ENCODE results near the gene RBM15. TPM values are rescaled to one million over a fixed set of nuclear protein-coding genes. Genes with fewer than 3 reads are reported as not detected.
A peak's percentile ranks its signal among the peaks of the same experiment; 100 is the strongest.

Gene RBM15
- total and polyA plus RNA-seq, 2 of the 13 experiments (the other 11 are each of a cell fraction or from before 2014, with no cell fraction given) = 13.5 to 36.4 TPM

GRCh38 chr1:110339407-110340206 is 430 bp downstream of the RBM15 start (continued):
- TF ChIP-seq, protein P1, sequence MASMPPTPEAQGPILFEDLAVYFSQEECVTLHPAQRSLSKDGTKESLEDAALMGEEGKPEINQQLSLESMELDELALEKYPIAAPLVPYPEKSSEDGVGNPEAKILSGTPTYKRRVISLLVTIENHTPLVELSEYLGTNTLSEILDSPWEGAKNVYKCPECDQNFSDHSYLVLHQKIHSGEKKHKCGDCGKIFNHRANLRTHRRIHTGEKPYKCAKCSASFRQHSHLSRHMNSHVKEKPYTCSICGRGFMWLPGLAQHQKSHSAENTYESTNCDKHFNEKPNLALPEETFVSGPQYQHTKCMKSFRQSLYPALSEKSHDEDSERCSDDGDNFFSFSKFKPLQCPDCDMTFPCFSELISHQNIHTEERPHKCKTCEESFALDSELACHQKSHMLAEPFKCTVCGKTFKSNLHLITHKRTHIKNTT (CRISPR knock-in tag; IDR thresholded peaks at IDR 0.05) = no peak
- TF ChIP-seq NFKB2 (CRISPR knock-in tag; IDR thresholded peaks at IDR 0.05; ENCODE audit: borderline replicate concordance) (no peak), ELK4 (CRISPR knock-in tag; IDR thresholded peaks at IDR 0.05; ENCODE audit: borderline replicate concordance) (no peak), STAT5B (CRISPR knock-in tag; IDR thresholded peaks at IDR 0.05) (no peak), GMEB2 (CRISPR knock-in tag; IDR thresholded peaks at IDR 0.05; ENCODE audit: low read depth) (no peak), MZF1 (CRISPR knock-in tag; IDR thresholded peaks at IDR 0.05; ENCODE audit: borderline replicate concordance) (no peak), FOXA3 (CRISPR knock-in tag; IDR thresholded peaks at IDR 0.05) (peak; percentile 10; the same call in 1 of the 2 replicates), MIXL1 (CRISPR knock-in tag; IDR thresholded peaks at IDR 0.05) (no peak), ZBTB40 (IDR thresholded peaks at IDR 0.05) (no peak), ZBTB40 (CRISPR knock-in tag; IDR thresholded peaks at IDR 0.05) (peak; percentile 80; the same call in 1 of the 2 replicates), KDM4B (CRISPR knock-in tag; IDR thresholded peaks at IDR 0.05) (0 out of 2 replicates have a peak, but pooled peaks have one; percentile 24), TSC22D2 (CRISPR knock-in tag; IDR thresholded peaks at IDR 0.05; ENCODE audit: borderline replicate concordance) (no peak), RAD21 (CRISPR knock-in tag; IDR thresholded peaks at IDR 0.05) (no peak)
- TF ChIP-seq, protein P2, sequence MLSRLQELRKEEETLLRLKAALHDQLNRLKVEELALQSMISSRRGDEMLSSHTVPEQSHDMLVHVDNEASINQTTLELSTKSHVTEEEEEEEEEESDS (CRISPR knock-in tag; IDR thresholded peaks at IDR 0.05; ENCODE audit: borderline replicate concordance) = no peak
- TF ChIP-seq, protein P3, sequence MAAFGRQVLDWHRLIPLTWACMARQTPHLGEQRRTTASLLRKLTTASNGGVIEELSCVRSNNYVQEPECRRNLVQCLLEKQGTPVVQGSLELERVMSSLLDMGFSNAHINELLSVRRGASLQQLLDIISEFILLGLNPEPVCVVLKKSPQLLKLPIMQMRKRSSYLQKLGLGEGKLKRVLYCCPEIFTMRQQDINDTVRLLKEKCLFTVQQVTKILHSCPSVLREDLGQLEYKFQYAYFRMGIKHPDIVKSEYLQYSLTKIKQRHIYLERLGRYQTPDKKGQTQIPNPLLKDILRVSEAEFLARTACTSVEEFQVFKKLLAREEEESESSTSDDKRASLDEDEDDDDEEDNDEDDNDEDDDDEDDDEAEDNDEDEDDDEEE (CRISPR knock-in tag; IDR thresholded peaks at IDR 0.05) = no peak

All from HepG2 (cell line).